PC-9 (cell line): Measurements from ENCODE around the gene DIAPH3.

ENCODE experiments used
- EZH2 ChIP-seq: fragments of 200-600 bp; sonication (generic); IDR thresholded peaks from 2 replicates; pipeline ENCODE4 v1.8.0; 2017; ENCODE audit warnings: antibody characterized with exemption, low read depth
- TF ChIP-seq, protein P1 (sequence below): fragments of 200-600 bp; sonication (generic); conservative IDR thresholded peaks from 2 replicates; pipeline ENCODE4 v1.6.1; 2017; ENCODE audit warnings: mixed run types, antibody characterized with exemption, mild to moderate bottlenecking, moderate library complexity

DNA sequence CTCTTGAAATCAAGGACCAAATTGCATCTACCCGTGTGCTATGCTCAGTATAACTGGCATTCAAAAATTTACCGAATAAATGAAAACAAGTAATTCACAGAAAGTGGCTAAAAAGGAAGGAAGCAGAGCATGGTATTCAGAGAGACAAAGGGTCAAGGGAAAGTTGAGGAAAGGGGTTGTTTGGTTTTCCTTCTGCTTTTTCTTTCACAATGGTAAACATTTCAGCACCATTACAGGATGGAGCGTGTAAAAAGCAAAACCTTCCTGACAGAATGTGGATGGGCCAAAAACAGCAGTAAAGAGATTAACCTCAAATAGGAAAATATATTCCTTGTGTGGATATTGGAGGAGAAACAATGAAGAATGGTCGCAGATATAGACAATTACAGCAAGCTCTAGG, 14.8 kb downstream of the DIAPH3 start:
- TF ChIP-seq, protein P1, sequence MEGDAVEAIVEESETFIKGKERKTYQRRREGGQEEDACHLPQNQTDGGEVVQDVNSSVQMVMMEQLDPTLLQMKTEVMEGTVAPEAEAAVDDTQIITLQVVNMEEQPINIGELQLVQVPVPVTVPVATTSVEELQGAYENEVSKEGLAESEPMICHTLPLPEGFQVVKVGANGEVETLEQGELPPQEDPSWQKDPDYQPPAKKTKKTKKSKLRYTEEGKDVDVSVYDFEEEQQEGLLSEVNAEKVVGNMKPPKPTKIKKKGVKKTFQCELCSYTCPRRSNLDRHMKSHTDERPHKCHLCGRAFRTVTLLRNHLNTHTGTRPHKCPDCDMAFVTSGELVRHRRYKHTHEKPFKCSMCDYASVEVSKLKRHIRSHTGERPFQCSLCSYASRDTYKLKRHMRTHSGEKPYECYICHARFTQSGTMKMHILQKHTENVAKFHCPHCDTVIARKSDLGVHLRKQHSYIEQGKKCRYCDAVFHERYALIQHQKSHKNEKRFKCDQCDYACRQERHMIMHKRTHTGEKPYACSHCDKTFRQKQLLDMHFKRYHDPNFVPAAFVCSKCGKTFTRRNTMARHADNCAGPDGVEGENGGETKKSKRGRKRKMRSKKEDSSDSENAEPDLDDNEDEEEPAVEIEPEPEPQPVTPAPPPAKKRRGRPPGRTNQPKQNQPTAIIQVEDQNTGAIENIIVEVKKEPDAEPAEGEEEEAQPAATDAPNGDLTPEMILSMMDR, result no peak
- TF ChIP-seq EZH2, result no peak
